ENCODE measurements around the gene APBA2.

DNA sequence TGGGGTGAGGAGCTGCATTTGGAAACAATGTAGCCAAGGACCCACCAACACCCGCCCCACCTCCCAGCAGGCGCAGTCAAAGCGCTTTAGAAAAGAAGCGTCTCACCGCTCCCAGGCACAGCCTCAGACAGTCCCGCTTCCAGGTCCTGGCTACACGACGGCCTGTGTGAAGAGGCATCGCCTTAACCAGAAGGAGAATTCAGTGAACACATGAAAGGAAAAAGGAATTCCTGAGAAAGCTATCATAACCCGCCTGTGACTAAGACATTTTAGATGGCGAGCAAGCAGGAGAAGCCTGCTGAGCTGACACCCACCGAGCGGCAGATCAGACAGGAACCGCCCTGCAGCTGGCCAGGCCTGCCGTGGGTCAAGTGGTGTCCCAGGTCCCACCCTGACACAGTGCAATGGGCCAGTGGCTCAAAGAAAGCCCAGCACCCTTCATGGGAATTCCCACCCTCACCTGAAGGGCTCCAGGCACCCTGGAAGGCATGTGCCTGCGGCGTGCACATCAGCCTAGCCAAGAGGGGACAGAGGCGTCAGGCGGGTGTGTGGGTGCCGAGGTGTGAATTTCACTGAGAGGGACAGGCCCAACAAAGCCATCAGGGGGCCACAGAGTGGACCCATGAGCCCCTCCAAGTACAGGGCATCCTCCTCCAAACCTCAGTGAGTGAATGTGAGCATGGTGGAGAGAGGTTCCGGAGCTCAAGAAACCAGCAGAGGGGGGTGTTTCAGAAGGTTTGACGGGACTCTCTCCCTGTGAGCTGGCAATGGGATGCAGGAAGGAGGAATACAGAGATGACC, 239.0 kb downstream of the APBA2 start:
- TF ChIP-seq ZNF398 (tag by site-specific recombination; IDR thresholded peaks at IDR 0.05) (no peak), ZNF596 (tag by site-specific recombination; IDR thresholded peaks at IDR 0.05) (no peak), PRDM1 (tag by site-specific recombination; IDR thresholded peaks at IDR 0.05) (no peak), CTCF (tag by site-specific recombination; IDR thresholded peaks at IDR 0.05) (no peak), ZBTB44 (tag by site-specific recombination; IDR thresholded peaks at IDR 0.05) (no peak)
